Neural cell (in vitro differentiated cells): ENCODE measurements around the gene PPP3CA. TPM values are rescaled to one million over a fixed set of nuclear protein-coding genes. Genes with fewer than 3 reads are reported as not detected.

ENCODE experiments used
- H2AFZ ChIP-seq: fragments of 200-600, 300-800 bp; sonication (generic), shearing (Covaris generic); 2 replicates; pipeline ENCODE4 v1.6.0; 2014; ENCODE audit warnings: low read depth, mild to moderate bottlenecking, antibody characterized with exemption, low read length, moderate library complexity
- H3F3A ChIP-seq: fragments of 200-600 bp; shearing (Covaris generic); 2 replicates; pipeline ENCODE4 v1.6.1; 2016; ENCODE audit warnings: mild to moderate bottlenecking, moderate library complexity, mixed read lengths, antibody characterized with exemption, low read length; ENCODE audit not compliant: insufficient read depth, poor library complexity, severe bottlenecking
- H3K27ac ChIP-seq: fragments of 200-600, 300-800 bp; sonication (generic), shearing (Covaris generic); 2 replicates; pipeline ENCODE4 v1.5.1; 2014; ENCODE audit warnings: mild to moderate bottlenecking, low read length, moderate library complexity
- H3K27me3 ChIP-seq: fragments of 300-800, 200-600 bp; sonication (generic), shearing (Covaris generic); 2 replicates; pipeline ENCODE4 v1.6.0; 2014; ENCODE audit warnings: mild to moderate bottlenecking, low read depth, low read length, moderate library complexity; ENCODE audit not compliant: insufficient read depth
- H3K36me3 ChIP-seq: fragments of 300-800, 200-600 bp; sonication (generic), shearing (Covaris generic); 2 replicates; pipeline ENCODE4 v1.5.1; 2014; ENCODE audit warnings: mild to moderate bottlenecking, antibody characterized with exemption, low read length, moderate library complexity; ENCODE audit not compliant: insufficient read depth
- H3K4me2 ChIP-seq: fragments of 300-800, 200-600 bp; sonication (generic), shearing (Covaris generic); 2 replicates; pipeline ENCODE4 v1.6.0; 2014; ENCODE audit warnings: mild to moderate bottlenecking, low read length
- H3K4me3 ChIP-seq: fragments of 300-800, 200-600 bp; sonication (generic), shearing (Covaris generic); 2 replicates; pipeline ENCODE4 v1.5.1; 2014; ENCODE audit warnings: mild to moderate bottlenecking, low read length, moderate library complexity
- H3K79me2 ChIP-seq: fragments of 200-600 bp; shearing (Covaris generic); replicated peaks from 2 replicates; pipeline ENCODE4 v1.6.0; 2014; ENCODE audit warnings: mild to moderate bottlenecking, low read length, moderate library complexity; ENCODE audit not compliant: insufficient read depth
- H3K9ac ChIP-seq: fragments of 300-800, 200-600 bp; sonication (generic), shearing (Covaris generic); 2 replicates; pipeline ENCODE4 v1.6.1; 2016; ENCODE audit warnings: mild to moderate bottlenecking, low read length, mixed read lengths
- H3K9me2 ChIP-seq: fragments of 200-600 bp; shearing (Covaris generic); 2 replicates; pipeline ENCODE4 v1.6.1; 2016; ENCODE audit warnings: mild to moderate bottlenecking, low read length, mixed read lengths; ENCODE audit not compliant: insufficient read depth
- H3K9me3 ChIP-seq: fragments of 200-600, 300-800 bp; sonication (generic), shearing (Covaris generic); 2 replicates; pipeline ENCODE4 v1.6.1; 2016; ENCODE audit warnings: mild to moderate bottlenecking, mixed run types, low read length, moderate library complexity, mixed read lengths
- H4K20me1 ChIP-seq: fragments of 200-600 bp; shearing (Covaris generic); 2 replicates; pipeline ENCODE4 v1.6.1; 2016; ENCODE audit warnings: mild to moderate bottlenecking, mixed run types; ENCODE audit not compliant: insufficient read depth
- EP300 ChIP-seq: fragments of 450-650 bp; conservative IDR thresholded peaks from 2 replicates; pipeline ENCODE4 v1.6.1; 2014; ENCODE audit warnings: antibody characterized with exemption, mild to moderate bottlenecking, moderate library complexity; ENCODE audit not compliant: poor library complexity, severe bottlenecking
- EZH2 ChIP-seq: fragments of 200-600, 300-800 bp; shearing (Covaris generic), sonication (generic); IDR thresholded peaks from 2 replicates; pipeline ENCODE4 v1.6.1; 2014; ENCODE audit warnings: antibody characterized with exemption, low read length, borderline replicate concordance, mild to moderate bottlenecking; ENCODE audit not compliant: insufficient read depth, poor library complexity, severe bottlenecking
- MXI1 ChIP-seq: fragments of 450-650 bp; conservative IDR thresholded peaks from 2 replicates; pipeline ENCODE4 v1.6.1; 2014; ENCODE audit warnings: antibody characterized with exemption, mild to moderate bottlenecking; ENCODE audit not compliant: poor library complexity, severe bottlenecking
- POLR2AphosphoS5 ChIP-seq: IDR thresholded peaks from 2 replicates; pipeline ENCODE4 v1.6.1; 2012
- RAD21 ChIP-seq: fragments of 450-650 bp; conservative IDR thresholded peaks from 2 replicates; pipeline ENCODE4 v1.6.1; 2014; ENCODE audit warnings: antibody characterized with exemption, mild to moderate bottlenecking, moderate library complexity
- SMC3 ChIP-seq: fragments of 450-650 bp; conservative IDR thresholded peaks from 2 replicates; pipeline ENCODE4 v1.6.1; 2014; ENCODE audit warnings: antibody characterized with exemption, mild to moderate bottlenecking, moderate library complexity; ENCODE audit not compliant: poor library complexity
- TAF1 ChIP-seq: IDR thresholded peaks from 2 replicates; pipeline ENCODE4 v1.6.1; 2012; ENCODE audit warnings: low read depth
- polyA plus RNA-seq: library from polyadenylated mRNA; depleted of rRNA; stranded (reverse); fragments of >200 nt; gene quantifications from 2 replicates; pipeline ENCODE4 v1.2.3, GENCODE V29; 2014
- TF ChIP-seq, protein P1 (sequence below): IDR thresholded peaks from 2 replicates; pipeline ENCODE4 v1.6.1; 2012; ENCODE audit warnings: borderline replicate concordance
- TF ChIP-seq, protein P2 (sequence below): fragments of 450-650 bp; IDR thresholded peaks from 2 replicates; pipeline ENCODE4 v1.5.1; 2014; ENCODE audit warnings: antibody characterized with exemption, mild to moderate bottlenecking, moderate library complexity; ENCODE audit not compliant: poor library complexity, severe bottlenecking

PPP3CA gene
- polyA plus RNA-seq, 1 donor from 2014 or later = 78.2 TPM

DNA sequence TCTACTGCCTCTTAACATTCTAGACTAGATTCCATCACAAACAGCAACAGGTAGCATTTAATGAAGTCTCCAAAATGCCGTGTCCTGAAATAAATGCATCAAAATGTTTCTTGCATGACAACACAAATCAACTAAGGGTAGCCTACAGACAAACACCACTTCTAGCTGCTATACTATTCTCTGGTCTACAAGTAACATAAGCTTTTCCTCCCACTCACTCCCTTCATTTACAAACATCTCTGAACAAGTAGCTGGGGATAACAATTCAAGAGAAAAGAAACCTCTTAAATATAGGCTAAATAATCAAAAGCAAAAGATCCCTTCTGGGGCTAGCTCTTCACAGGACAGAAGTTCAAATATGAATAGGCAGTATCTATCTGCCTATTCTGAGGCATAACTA is 20.8 kb downstream of the PPP3CA start:
- no peaks in the 10 kb centered on the region for H3F3A ChIP-seq
- TF ChIP-seq, protein P1, sequence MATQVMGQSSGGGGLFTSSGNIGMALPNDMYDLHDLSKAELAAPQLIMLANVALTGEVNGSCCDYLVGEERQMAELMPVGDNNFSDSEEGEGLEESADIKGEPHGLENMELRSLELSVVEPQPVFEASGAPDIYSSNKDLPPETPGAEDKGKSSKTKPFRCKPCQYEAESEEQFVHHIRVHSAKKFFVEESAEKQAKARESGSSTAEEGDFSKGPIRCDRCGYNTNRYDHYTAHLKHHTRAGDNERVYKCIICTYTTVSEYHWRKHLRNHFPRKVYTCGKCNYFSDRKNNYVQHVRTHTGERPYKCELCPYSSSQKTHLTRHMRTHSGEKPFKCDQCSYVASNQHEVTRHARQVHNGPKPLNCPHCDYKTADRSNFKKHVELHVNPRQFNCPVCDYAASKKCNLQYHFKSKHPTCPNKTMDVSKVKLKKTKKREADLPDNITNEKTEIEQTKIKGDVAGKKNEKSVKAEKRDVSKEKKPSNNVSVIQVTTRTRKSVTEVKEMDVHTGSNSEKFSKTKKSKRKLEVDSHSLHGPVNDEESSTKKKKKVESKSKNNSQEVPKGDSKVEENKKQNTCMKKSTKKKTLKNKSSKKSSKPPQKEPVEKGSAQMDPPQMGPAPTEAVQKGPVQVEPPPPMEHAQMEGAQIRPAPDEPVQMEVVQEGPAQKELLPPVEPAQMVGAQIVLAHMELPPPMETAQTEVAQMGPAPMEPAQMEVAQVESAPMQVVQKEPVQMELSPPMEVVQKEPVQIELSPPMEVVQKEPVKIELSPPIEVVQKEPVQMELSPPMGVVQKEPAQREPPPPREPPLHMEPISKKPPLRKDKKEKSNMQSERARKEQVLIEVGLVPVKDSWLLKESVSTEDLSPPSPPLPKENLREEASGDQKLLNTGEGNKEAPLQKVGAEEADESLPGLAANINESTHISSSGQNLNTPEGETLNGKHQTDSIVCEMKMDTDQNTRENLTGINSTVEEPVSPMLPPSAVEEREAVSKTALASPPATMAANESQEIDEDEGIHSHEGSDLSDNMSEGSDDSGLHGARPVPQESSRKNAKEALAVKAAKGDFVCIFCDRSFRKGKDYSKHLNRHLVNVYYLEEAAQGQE = no peak
- TF ChIP-seq SMC3 (no peak), RAD21 (no peak), TAF1 (no peak), EZH2 (no peak), MXI1 (no peak), POLR2AphosphoS5 (no peak), EP300 (no peak)
- TF ChIP-seq, protein P2, sequence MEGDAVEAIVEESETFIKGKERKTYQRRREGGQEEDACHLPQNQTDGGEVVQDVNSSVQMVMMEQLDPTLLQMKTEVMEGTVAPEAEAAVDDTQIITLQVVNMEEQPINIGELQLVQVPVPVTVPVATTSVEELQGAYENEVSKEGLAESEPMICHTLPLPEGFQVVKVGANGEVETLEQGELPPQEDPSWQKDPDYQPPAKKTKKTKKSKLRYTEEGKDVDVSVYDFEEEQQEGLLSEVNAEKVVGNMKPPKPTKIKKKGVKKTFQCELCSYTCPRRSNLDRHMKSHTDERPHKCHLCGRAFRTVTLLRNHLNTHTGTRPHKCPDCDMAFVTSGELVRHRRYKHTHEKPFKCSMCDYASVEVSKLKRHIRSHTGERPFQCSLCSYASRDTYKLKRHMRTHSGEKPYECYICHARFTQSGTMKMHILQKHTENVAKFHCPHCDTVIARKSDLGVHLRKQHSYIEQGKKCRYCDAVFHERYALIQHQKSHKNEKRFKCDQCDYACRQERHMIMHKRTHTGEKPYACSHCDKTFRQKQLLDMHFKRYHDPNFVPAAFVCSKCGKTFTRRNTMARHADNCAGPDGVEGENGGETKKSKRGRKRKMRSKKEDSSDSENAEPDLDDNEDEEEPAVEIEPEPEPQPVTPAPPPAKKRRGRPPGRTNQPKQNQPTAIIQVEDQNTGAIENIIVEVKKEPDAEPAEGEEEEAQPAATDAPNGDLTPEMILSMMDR = no peak
- no peak overlapping the region for H3K4me3 ChIP-seq
- no peaks in the 10 kb centered on the region for H3K9me2 ChIP-seq
- H3K4me2 ChIP-seq = no peak overlapping the region
- no peaks in the 10 kb centered on the region for H3K27me3 ChIP-seq
- no peak overlapping the region for H3K27ac ChIP-seq
- H3K36me3 ChIP-seq = no peaks in the 10 kb centered on the region
- H3K9me3 ChIP-seq = no peaks in the 10 kb centered on the region
- no peak overlapping the region for H3K9ac ChIP-seq
- H2AFZ ChIP-seq = no peak overlapping the region
- no peaks in the 10 kb centered on the region for H4K20me1 ChIP-seq
- H3K79me2 ChIP-seq = peaks cover 54% of the 10 kb centered on the region

DNA sequence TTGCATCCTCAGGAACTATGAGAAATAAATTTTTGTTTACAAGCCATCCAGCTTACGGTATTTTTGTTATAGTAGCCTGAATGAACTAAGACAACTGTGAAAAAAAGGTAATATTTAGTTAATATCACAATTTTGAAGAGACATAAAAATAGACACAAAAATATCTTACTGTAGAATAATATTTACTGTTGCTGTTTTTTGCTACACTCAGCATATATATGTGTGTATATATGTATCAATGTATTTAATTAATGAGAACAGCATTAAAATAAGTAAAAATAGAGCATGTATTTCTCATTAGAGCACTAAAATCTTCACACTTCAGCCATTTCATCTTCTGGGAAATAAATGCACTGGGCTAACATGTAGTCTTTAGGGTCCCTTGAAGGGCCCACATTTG is 24.6 kb downstream of the PPP3CA start:
- Histone ChIP-seq H3K27ac (no peak overlapping the region), H2AFZ (no peak overlapping the region), H3K4me3 (no peak overlapping the region), H3K9ac (no peak overlapping the region), H3K36me3 (no peaks in the 10 kb centered on the region), H3K9me3 (peaks cover 3% of the 10 kb centered on the region), H3K9me2 (no peaks in the 10 kb centered on the region), H3F3A (no peaks in the 10 kb centered on the region), H3K27me3 (no peaks in the 10 kb centered on the region), H3K4me2 (no peak overlapping the region), H3K79me2 (peaks cover 46% of the 10 kb centered on the region), H4K20me1 (no peaks in the 10 kb centered on the region)
- no peak for TF ChIP-seq MXI1
- no peak for TF ChIP-seq EP300
- TF ChIP-seq POLR2AphosphoS5 = no peak
- TF ChIP-seq, protein P2 = no peak
